Measurements from ENCODE around the gene CSDE1.

DNA sequence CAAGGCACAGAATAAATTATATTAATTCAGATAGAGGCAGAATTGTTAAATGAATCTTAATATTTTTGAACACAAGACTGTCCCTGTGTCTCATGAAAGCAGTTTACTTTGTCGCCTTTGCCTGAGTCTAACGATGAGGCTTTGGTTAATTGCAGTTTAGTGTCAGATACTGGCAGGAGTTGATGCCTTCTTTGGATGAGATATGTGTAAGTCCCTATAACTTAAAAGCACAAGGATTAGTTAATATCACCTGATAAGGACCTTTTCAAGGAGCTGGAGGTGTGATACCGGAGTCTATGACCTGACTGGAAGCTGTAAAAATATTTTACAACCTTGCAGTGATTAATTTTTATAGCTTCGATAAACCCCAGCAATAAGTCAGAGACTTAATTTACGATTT lies 24.7 kb upstream of the CSDE1 start:
- TF ChIP-seq EZH2 (IDR thresholded peaks at IDR 0.05; ENCODE audit: low read length, missing control alignments): no peak
- TF ChIP-seq, protein P1, sequence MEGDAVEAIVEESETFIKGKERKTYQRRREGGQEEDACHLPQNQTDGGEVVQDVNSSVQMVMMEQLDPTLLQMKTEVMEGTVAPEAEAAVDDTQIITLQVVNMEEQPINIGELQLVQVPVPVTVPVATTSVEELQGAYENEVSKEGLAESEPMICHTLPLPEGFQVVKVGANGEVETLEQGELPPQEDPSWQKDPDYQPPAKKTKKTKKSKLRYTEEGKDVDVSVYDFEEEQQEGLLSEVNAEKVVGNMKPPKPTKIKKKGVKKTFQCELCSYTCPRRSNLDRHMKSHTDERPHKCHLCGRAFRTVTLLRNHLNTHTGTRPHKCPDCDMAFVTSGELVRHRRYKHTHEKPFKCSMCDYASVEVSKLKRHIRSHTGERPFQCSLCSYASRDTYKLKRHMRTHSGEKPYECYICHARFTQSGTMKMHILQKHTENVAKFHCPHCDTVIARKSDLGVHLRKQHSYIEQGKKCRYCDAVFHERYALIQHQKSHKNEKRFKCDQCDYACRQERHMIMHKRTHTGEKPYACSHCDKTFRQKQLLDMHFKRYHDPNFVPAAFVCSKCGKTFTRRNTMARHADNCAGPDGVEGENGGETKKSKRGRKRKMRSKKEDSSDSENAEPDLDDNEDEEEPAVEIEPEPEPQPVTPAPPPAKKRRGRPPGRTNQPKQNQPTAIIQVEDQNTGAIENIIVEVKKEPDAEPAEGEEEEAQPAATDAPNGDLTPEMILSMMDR (conservative IDR thresholded peaks at IDR 0.05 in 1 of 2, IDR thresholded peaks at IDR 0.05 in 1 of 2; ENCODE audit: low read depth in 1 of 2, low read length in 2 of 2): no peak

Data from fibroblast of lung (primary cell).